Fibroblast of lung (primary cell): Measurements from ENCODE around the gene ERBB4. TPM values are rescaled to one million over a fixed set of nuclear protein-coding genes. Genes with fewer than 3 reads are reported as not detected.

Experiments used
- DNase-seq, 2 donors: peaks; one replicate each; pipeline versions ENCODE4 v3.0.0 to v3.0.0-alpha.2; 2010; ENCODE audit warnings: low read depth in 2 of 2
- H2AFZ ChIP-seq: 2 replicates; pipeline ENCODE4 v1.5.1; 2012; ENCODE audit warnings: low read length, control low read depth, inconsistent platforms
- H3K27ac ChIP-seq: 2 replicates; pipeline ENCODE4 v1.5.1; 2011; ENCODE audit warnings: low read length, control low read depth; ENCODE audit not compliant: insufficient read depth
- H3K27me3 ChIP-seq: 2 replicates; pipeline ENCODE4 v1.5.1; 2011; ENCODE audit warnings: mild to moderate bottlenecking, low read length; ENCODE audit not compliant: control insufficient read depth, insufficient read depth
- H3K36me3 ChIP-seq: 2 replicates; pipeline ENCODE4 v1.5.1; 2011; ENCODE audit warnings: low read length; ENCODE audit not compliant: control insufficient read depth, insufficient read depth
- H3K4me1 ChIP-seq: 2 replicates; pipeline ENCODE4 v1.5.1; 2011; ENCODE audit warnings: low read length; ENCODE audit not compliant: control insufficient read depth, insufficient read depth; ENCODE audit errors: extremely low read depth
- H3K4me2 ChIP-seq: 2 replicates; pipeline ENCODE4 v1.5.1; 2011; ENCODE audit warnings: low read length, control low read depth; ENCODE audit not compliant: insufficient read depth; ENCODE audit errors: extremely low read depth
- H3K4me3 ChIP-seq, 4 experiments: fragments of 200-600 bp in 1 of 4; sonication (generic) in 1 of 4; replicated peaks in 1 of 4; 2 replicates each; pipeline ENCODE4 v1.5.1; 2011 to 2016; ENCODE audit warnings: low read length in 4 of 4, low read depth in 3 of 4, mild to moderate bottlenecking in 3 of 4, control low read depth in 2 of 4, inconsistent platforms in 1 of 4, mixed read lengths in 1 of 4; ENCODE audit not compliant: insufficient read depth in 1 of 4; ENCODE audit errors: control extremely low read depth in 1 of 4
- H3K79me2 ChIP-seq: 2 replicates; pipeline ENCODE4 v1.5.1; 2012; ENCODE audit warnings: mild to moderate bottlenecking, low read length, inconsistent platforms; ENCODE audit not compliant: control insufficient read depth, insufficient read depth
- H3K9ac ChIP-seq: 2 replicates; pipeline ENCODE4 v1.5.1; 2011; ENCODE audit warnings: mild to moderate bottlenecking, low read length, control low read depth; ENCODE audit not compliant: insufficient read depth
- H3K9me3 ChIP-seq: 2 replicates; pipeline ENCODE4 v1.5.1; 2012; ENCODE audit warnings: low read depth, low read length; ENCODE audit not compliant: control insufficient read depth, insufficient read depth
- H4K20me1 ChIP-seq: 2 replicates; pipeline ENCODE4 v1.5.1; 2011; ENCODE audit warnings: low read length; ENCODE audit not compliant: control insufficient read depth, insufficient read depth; ENCODE audit errors: extremely low read depth
- EZH2 ChIP-seq: IDR thresholded peaks from 2 replicates; pipeline ENCODE4 v1.5.1; 2012; ENCODE audit warnings: low read length, control low read depth, mild to moderate bottlenecking; ENCODE audit errors: missing control alignments
- polyA plus RNA-seq, 2 donors: library from polyadenylated mRNA; depleted of rRNA in 1 of 2; stranded (reverse) in 1 of 2; unstranded in 1 of 2; fragments of >200 nt; gene quantifications; 2 replicates each; pipeline ENCODE4 v1.2.1, GENCODE V29; 2011 to 2012; ENCODE audit warnings: missing spikeins in 1 of 2
- total RNA-seq: library from RNA; depleted of rRNA; stranded (reverse); fragments of >200 nt; gene quantifications from 2 replicates; pipeline ENCODE4 v1.2.1, GENCODE V29; 2014
- TF ChIP-seq, protein P1 (sequence below), 2 donors: IDR thresholded peaks in 1 of 2; conservative IDR thresholded peaks in 1 of 2; 1 replicate in 1 of 2; 2 replicates in 1 of 2; pipeline ENCODE4 v1.5.1; 2011 to 2012; ENCODE audit warnings: low read length in 2 of 2, control low read depth in 1 of 2, inconsistent platforms in 1 of 2, low read depth in 1 of 2, mild to moderate bottlenecking in 1 of 2

Gene ERBB4
- total and polyA plus RNA-seq, 2 donors (not counting 1 experiment from before 2014, with no cell fraction given) = 0.08 to 0.17 TPM

DNA sequence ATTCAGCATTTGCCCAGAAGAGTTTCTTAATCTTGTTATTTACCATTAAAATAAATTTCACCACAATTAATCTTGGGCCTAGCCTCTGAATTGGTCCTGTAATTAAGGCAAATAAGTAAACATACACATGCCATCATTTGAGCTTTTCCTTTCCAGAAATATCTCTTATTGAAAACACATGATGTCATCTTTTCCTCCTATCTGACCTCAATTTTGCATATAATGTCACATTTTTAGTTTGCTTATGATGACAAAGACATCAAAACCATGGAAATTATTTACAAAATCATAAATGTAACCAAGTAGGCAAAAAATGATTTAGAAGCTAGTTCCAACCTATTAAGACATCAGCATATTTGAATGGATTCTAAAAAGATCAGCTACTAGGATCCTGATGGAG, 915.5 kb downstream of the ERBB4 start:
- no peak for DNase-seq
- H3K36me3 ChIP-seq = no peaks in the 10 kb centered on the region
- TF ChIP-seq EZH2 = no peak
- TF ChIP-seq, protein P1, sequence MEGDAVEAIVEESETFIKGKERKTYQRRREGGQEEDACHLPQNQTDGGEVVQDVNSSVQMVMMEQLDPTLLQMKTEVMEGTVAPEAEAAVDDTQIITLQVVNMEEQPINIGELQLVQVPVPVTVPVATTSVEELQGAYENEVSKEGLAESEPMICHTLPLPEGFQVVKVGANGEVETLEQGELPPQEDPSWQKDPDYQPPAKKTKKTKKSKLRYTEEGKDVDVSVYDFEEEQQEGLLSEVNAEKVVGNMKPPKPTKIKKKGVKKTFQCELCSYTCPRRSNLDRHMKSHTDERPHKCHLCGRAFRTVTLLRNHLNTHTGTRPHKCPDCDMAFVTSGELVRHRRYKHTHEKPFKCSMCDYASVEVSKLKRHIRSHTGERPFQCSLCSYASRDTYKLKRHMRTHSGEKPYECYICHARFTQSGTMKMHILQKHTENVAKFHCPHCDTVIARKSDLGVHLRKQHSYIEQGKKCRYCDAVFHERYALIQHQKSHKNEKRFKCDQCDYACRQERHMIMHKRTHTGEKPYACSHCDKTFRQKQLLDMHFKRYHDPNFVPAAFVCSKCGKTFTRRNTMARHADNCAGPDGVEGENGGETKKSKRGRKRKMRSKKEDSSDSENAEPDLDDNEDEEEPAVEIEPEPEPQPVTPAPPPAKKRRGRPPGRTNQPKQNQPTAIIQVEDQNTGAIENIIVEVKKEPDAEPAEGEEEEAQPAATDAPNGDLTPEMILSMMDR (conservative IDR thresholded peaks at IDR 0.05 in 1 of 2, IDR thresholded peaks at IDR 0.05 in 1 of 2; ENCODE audit: low read depth in 1 of 2, low read length in 2 of 2) = no peak
- no peak overlapping the region for H3K4me2 ChIP-seq
- no peak overlapping the region for H3K27ac ChIP-seq
- H3K4me1 ChIP-seq = no peaks in the 10 kb centered on the region
- H3K9ac ChIP-seq = no peak overlapping the region
- no peaks in the 10 kb centered on the region for H4K20me1 ChIP-seq
- H3K9me3 ChIP-seq = no peaks in the 10 kb centered on the region
- H3K79me2 ChIP-seq = no peaks in the 10 kb centered on the region
- no peak overlapping the region for H3K4me3 ChIP-seq
- no peaks in the 10 kb centered on the region for H3K27me3 ChIP-seq
- no peak overlapping the region for H2AFZ ChIP-seq

DNA sequence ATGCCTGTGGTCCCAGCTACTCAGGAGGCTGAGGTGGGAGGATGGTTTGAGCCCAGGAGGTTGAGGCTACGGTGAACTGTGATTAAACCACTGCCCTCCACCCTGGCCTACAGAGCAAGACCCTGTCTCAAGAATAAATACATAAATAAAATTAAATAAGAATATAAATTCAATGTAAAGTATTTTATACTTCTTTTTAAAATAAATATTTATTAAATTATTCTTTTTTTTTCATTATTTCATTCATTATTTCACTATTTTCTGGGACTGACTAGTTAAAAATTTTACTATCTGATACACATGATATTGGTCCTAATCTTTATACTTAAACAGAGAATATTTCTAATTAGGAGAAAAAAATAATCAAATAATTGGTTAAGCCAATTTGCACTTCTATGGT, 917.6 kb downstream of the ERBB4 start:
- H3K36me3 ChIP-seq = no peaks in the 10 kb centered on the region
- H3K4me2 ChIP-seq = no peak overlapping the region
- no peaks in the 10 kb centered on the region for H3K4me1 ChIP-seq
- H3K4me3 ChIP-seq = no peak overlapping the region
- H4K20me1 ChIP-seq = no peaks in the 10 kb centered on the region
- H3K79me2 ChIP-seq = no peaks in the 10 kb centered on the region
- H3K27ac ChIP-seq = no peak overlapping the region
- no peak overlapping the region for H3K9ac ChIP-seq
- H3K27me3 ChIP-seq = no peaks in the 10 kb centered on the region
- H2AFZ ChIP-seq = no peak overlapping the region
- H3K9me3 ChIP-seq = no peaks in the 10 kb centered on the region
- TF ChIP-seq EZH2 = no peak
- TF ChIP-seq, protein P1 (conservative IDR thresholded peaks at IDR 0.05 in 1 of 2, IDR thresholded peaks at IDR 0.05 in 1 of 2; ENCODE audit: low read depth in 1 of 2, low read length in 2 of 2) = no peak
- no peak for DNase-seq

DNA sequence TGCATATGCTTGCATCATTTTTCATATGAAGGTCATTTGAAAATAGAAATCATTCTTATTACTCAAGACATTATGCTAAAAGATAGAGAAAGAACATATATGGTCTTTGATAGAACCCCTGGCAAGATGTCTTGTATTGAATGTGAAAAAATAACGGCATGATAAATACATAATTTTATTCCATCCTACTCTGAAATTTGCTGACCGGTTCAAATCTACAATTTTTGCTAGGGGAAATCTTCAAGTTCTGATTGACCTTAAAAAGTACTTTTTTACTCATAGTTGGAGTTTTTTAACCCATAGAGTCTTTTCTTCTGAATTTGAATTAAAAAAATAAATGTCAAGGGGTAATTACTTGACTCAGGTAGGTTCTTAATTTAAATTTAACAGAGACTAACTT, 920.8 kb downstream of the ERBB4 start:
- Histone ChIP-seq H3K4me3 (no peak overlapping the region), H3K4me1 (no peaks in the 10 kb centered on the region), H3K9ac (no peak overlapping the region), H3K27ac (no peak overlapping the region), H2AFZ (no peak overlapping the region), H3K27me3 (no peaks in the 10 kb centered on the region), H3K36me3 (no peaks in the 10 kb centered on the region), H4K20me1 (no peaks in the 10 kb centered on the region), H3K9me3 (no peaks in the 10 kb centered on the region), H3K4me2 (no peak overlapping the region), H3K79me2 (no peaks in the 10 kb centered on the region)
- TF ChIP-seq EZH2 = no peak
- TF ChIP-seq, protein P1 (conservative IDR thresholded peaks at IDR 0.05 in 1 of 2, IDR thresholded peaks at IDR 0.05 in 1 of 2; ENCODE audit: low read depth in 1 of 2, low read length in 2 of 2) = no peak
- no peak for DNase-seq
